NT2/D1 (cell line): ENCODE measurements around the gene PRKG1.

Experiments used
- SUZ12 ChIP-seq: IDR thresholded peaks from 2 replicates; pipeline ENCODE4 v1.6.1; 2011; ENCODE audit not compliant: insufficient read length, insufficient read depth; ENCODE audit errors: extremely low read depth
- YY1 ChIP-seq: IDR thresholded peaks from 2 replicates; pipeline ENCODE4 v1.6.1; 2011; ENCODE audit not compliant: insufficient read length, insufficient read depth
- ZNF274 ChIP-seq: IDR thresholded peaks from 2 replicates; pipeline ENCODE4 v1.6.1; 2011; ENCODE audit warnings: mild to moderate bottlenecking, low read depth, low read length

DNA sequence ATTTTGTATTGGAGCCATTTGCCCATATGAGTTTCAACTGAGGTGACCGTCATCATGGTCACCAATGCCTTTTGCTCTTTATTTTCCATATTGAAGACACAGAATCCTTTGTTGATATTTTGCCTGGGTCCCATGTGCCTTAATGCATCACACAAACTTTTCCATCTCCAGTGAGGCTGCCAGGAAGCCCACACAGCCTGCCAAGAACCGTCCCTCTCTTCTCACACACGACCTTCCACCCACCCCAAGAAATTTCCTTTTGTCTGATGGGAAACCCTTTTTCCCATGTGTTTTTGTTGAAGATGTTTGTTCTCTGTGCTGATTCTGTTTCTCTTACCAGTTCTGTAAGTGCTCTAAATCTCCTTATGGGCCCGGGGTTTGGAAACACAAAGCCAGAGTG lies 456.3 kb downstream of the PRKG1 start:
- TF ChIP-seq YY1 (no peak), ZNF274 (no peak), SUZ12 (no peak)
